ENCODE results near the gene GJD3. TPM values are rescaled to one million over a fixed set of nuclear protein-coding genes. Genes with fewer than 3 reads are reported as not detected.
"Not testable (repeated sequence)": the region's sequence is repeated elsewhere in the genome, so short reads cannot be mapped to it uniquely, and the experiment has no call there.

GJD3 gene
- total RNA-seq = not detected
- total RNA-seq (2013) = 0.16 TPM

DNA sequence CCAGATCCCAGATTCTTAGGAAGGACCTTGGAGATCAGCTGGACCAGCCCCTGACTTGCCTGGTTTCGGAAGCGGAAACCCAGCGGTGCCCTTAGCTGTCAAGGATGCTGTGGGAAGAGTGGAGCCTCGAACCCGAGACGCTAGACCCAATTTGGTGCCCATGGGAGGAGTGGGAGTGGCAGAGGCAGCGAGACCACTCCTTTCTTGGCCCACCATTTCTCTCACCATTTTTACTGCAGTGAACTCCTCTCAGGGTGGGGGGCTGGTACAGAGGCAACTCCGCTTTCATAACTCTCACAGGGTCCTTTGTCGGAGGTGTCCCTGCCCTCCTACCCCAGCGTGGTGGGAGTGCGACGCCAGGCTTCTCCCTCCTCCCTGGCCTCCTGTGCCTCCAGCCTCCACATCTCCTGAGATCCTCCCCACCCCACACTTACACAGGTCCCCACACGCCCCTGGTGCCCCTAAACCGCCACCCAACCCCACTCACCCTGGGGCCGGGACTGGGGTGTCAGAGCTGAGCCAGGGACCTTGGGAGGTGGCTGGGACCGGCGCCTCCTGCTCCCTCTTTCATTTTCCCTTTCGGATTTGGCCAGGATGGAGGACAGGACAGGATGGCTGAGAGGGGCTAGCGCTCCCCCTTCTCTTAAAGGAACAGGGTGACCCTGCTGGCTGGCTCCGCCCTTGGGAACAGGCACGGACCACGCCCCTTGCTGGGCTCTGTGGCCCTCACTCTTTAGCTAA, at the start of gene GJD3:
TSS of gene GJD3 (minus strand) at position 617 of the 741 bp plus-strand sequence. CDS start 922 bp downstream, outside the sequence.
- intact Hi-C loops (cut with micrococcal nuclease) = no loop called here
- 93% methylated on average over 22 of the region's 22 CpGs for WGBS (ENCODE audit: insufficient coverage)

DNA sequence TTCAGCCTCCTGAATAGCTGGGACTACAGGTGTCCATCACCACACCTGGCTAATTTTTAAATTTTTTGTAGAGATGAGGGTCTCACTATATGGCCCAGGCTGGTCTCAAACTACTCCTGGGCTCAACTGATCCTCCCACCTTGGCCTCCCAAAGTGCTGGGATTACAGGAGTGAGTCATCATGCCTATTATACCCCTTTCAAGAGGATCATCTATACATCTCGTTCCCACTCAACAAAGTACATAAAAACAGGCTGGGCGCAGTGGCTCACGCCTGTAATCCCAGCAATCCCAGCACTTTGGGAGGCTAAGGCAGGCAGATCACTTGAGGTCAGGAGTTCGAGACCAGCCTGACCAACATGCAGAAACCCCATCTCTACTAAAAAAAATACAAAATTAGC, 49.8 kb upstream of the GJD3 start:
- 98% methylated on average over 4 of the region's 4 CpGs for WGBS (ENCODE audit: insufficient coverage)
- peaks cover 16% of the 10 kb centered on the region for H3K4me1 ChIP-seq (ENCODE audit: control insufficient read depth, insufficient read depth, low read length)
- H3K4me3 ChIP-seq (ENCODE audit: low read length); H3K27me3 Mint-ChIP-seq (ENCODE audit: low read depth in 2 of 2); H3K27me3 ChIP-seq (ENCODE audit: control insufficient read depth, insufficient read depth, low read length); ATAC-seq; H3K27ac Mint-ChIP-seq; H3K9me3 Mint-ChIP-seq; H3K9me3 ChIP-seq (ENCODE audit: control insufficient read depth, insufficient read depth, low read length); H3K36me3 Mint-ChIP-seq; H3K4me3 Mint-ChIP-seq; DNase-seq; H3K36me3 ChIP-seq (ENCODE audit: control insufficient read depth, insufficient read depth, low read length); intact Hi-C loops (cut with micrococcal nuclease); H3K27ac ChIP-seq (ENCODE audit: low read length): not testable (repeated sequence)
- H3K4me1 Mint-ChIP-seq = peaks cover 10 to 14% of the 10 kb centered on the region in 2 donors

More for the DNA sequence above, at the start of gene GJD3:
- peaks cover 17% of the 10 kb centered on the region for H3K4me1 ChIP-seq (ENCODE audit: control insufficient read depth, insufficient read depth, low read length)
- Mint-ChIP-seq H3K36me3 (no peaks in the 10 kb centered on the region), H3K27me3 (ENCODE audit: low read depth in 2 of 2) (peaks cover 7 to 20% of the 10 kb centered on the region in 2 donors), H3K4me3 (peak within 1 kb of the TSS; percentile 85), H3K9me3 (no peaks in the 10 kb centered on the region), H3K27ac (no peak within 1 kb of the TSS), H3K4me1 (peaks cover 5 to 20% of the 10 kb centered on the region in 2 donors)
- ATAC-seq (no peak), DNase-seq (no peak)
- TF ChIP-seq, protein P1, sequence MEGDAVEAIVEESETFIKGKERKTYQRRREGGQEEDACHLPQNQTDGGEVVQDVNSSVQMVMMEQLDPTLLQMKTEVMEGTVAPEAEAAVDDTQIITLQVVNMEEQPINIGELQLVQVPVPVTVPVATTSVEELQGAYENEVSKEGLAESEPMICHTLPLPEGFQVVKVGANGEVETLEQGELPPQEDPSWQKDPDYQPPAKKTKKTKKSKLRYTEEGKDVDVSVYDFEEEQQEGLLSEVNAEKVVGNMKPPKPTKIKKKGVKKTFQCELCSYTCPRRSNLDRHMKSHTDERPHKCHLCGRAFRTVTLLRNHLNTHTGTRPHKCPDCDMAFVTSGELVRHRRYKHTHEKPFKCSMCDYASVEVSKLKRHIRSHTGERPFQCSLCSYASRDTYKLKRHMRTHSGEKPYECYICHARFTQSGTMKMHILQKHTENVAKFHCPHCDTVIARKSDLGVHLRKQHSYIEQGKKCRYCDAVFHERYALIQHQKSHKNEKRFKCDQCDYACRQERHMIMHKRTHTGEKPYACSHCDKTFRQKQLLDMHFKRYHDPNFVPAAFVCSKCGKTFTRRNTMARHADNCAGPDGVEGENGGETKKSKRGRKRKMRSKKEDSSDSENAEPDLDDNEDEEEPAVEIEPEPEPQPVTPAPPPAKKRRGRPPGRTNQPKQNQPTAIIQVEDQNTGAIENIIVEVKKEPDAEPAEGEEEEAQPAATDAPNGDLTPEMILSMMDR (IDR thresholded peaks at IDR 0.05) = no peak
- H3K27me3 ChIP-seq (ENCODE audit: control insufficient read depth, insufficient read depth, low read length) = peaks cover 10% of the 10 kb centered on the region
- no peak within 1 kb of the TSS for H3K4me3 ChIP-seq (ENCODE audit: low read length)
- no peaks in the 10 kb centered on the region for H3K36me3 ChIP-seq (ENCODE audit: control insufficient read depth, insufficient read depth, low read length)
- no peak within 1 kb of the TSS for H3K27ac ChIP-seq (ENCODE audit: low read length)
- no peaks in the 10 kb centered on the region for H3K9me3 ChIP-seq (ENCODE audit: control insufficient read depth, insufficient read depth, low read length)

DNA sequence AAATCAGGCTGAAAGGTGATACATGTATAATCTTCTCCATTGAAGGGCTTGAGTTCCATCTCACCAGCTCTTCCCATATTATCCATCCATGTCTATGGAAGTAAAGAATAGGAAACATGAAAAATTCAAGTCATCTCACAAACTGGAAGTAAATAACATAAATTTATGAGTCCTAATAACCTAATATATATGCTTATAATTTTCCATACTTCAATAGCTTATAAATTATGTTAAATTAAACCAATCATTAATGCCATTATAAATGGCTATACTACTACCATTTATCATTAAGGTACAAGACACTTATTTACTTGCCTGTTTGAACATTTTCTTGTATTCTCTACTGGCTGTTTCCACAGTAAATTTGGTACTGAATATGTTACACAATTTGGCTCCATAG, 48.3 kb upstream of the GJD3 start:
- Histone ChIP-seq H3K9me3 (ENCODE audit: control insufficient read depth, insufficient read depth, low read length) (no peaks in the 10 kb centered on the region), H3K27me3 (ENCODE audit: control insufficient read depth, insufficient read depth, low read length) (no peaks in the 10 kb centered on the region), H3K4me1 (ENCODE audit: control insufficient read depth, insufficient read depth, low read length) (peaks cover 7% of the 10 kb centered on the region), H3K4me3 (ENCODE audit: low read length) (no peak overlapping the region), H3K36me3 (ENCODE audit: control insufficient read depth, insufficient read depth, low read length) (no peaks in the 10 kb centered on the region), H3K27ac (ENCODE audit: low read length) (no peak overlapping the region)
- Mint-ChIP-seq H3K27ac (no peak overlapping the region), H3K36me3 (no peaks in the 10 kb centered on the region), H3K4me1 (peaks cover 5 to 10% of the 10 kb centered on the region in 2 donors), H3K9me3 (no peaks in the 10 kb centered on the region), H3K4me3 (no peak overlapping the region), H3K27me3 (ENCODE audit: low read depth in 2 of 2) (no peaks in the 10 kb centered on the region)
- DNase-seq (no peak), ATAC-seq (no peak)
- intact Hi-C loops (cut with micrococcal nuclease) = no loop called here
- TF ChIP-seq, protein P1 (IDR thresholded peaks at IDR 0.05) = no peak

DNA sequence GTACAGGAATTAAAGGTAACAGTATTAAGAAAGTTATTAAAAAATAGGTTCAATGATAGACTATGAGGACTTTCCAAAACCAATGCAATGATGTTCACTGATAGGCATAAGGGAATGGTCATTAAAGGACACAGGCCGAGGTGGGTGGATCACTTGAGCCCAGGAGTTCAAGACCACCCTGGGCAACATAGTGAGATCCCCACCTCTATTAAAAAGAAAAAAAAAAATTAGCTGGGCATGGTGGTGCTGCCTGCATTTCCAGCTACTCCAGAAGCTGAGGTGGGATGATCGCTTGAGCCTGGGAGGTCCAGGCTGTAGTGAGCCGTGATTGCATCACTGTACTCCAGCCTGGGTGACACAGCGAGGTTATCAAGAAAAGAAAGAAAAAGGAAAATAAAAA, 47.3 kb upstream of the GJD3 start:
- TF ChIP-seq, protein P1 (IDR thresholded peaks at IDR 0.05) = no peak
- DNase-seq (no peak), ATAC-seq (no peak)
- H3K9me3 Mint-ChIP-seq = no peaks in the 10 kb centered on the region
- Histone ChIP-seq H3K9me3 (ENCODE audit: control insufficient read depth, insufficient read depth, low read length) (no peaks in the 10 kb centered on the region), H3K27ac (ENCODE audit: low read length) (no peak overlapping the region), H3K4me1 (ENCODE audit: control insufficient read depth, insufficient read depth, low read length) (peaks cover under 1% of the 10 kb centered on the region), H3K27me3 (ENCODE audit: control insufficient read depth, insufficient read depth, low read length) (no peaks in the 10 kb centered on the region), H3K36me3 (ENCODE audit: control insufficient read depth, insufficient read depth, low read length) (no peaks in the 10 kb centered on the region), H3K4me3 (ENCODE audit: low read length) (no peak overlapping the region)
- no peak overlapping the region for H3K27ac Mint-ChIP-seq
- H3K27me3 Mint-ChIP-seq (ENCODE audit: low read depth in 2 of 2) = no peaks in the 10 kb centered on the region
- no peaks in the 10 kb centered on the region for H3K4me1 Mint-ChIP-seq
- intact Hi-C loops (cut with micrococcal nuclease) = no loop called here
- no peaks in the 10 kb centered on the region for H3K36me3 Mint-ChIP-seq
- H3K4me3 Mint-ChIP-seq = no peak overlapping the region
- 100% methylated on average over 4 of the region's 4 CpGs for WGBS (ENCODE audit: insufficient coverage)

Data from natural killer cell (primary cell).